Nephron (organoid): ENCODE results near the gene SLC6A6.
"Not testable (repeated sequence)": the region's sequence is repeated elsewhere in the genome, so short reads cannot be mapped to it uniquely, and the experiment has no call there.

Experiments used
- H3K27ac Mint-ChIP-seq, 3 experiments: 2 replicates each; pipeline ENCODE4 v1.8.0; 2020; ENCODE audit warnings: mixed read lengths in 3 of 3, mild to moderate bottlenecking in 2 of 3, moderate library complexity in 1 of 3
- H3K27me3 Mint-ChIP-seq: 2 replicates; pipeline ENCODE4 v1.8.0; 2021; ENCODE audit warnings: low read depth, mild to moderate bottlenecking, moderate library complexity, mixed read lengths
- H3K36me3 Mint-ChIP-seq: 2 replicates; pipeline ENCODE4 v1.8.0; 2020; ENCODE audit warnings: low read depth, mixed read lengths
- H3K4me1 Mint-ChIP-seq: 2 replicates; pipeline ENCODE4 v1.8.0; 2020; ENCODE audit warnings: mixed read lengths
- H3K4me3 Mint-ChIP-seq, 3 experiments: 2 replicates each; pipeline ENCODE4 v1.8.0; 2020; ENCODE audit warnings: mild to moderate bottlenecking in 3 of 3, mixed read lengths in 3 of 3, moderate library complexity in 2 of 3
- H3K9me3 Mint-ChIP-seq: 2 replicates; pipeline ENCODE4 v1.8.0; 2020; ENCODE audit warnings: mixed read lengths
- CTCF ChIP-seq, 3 experiments: fragments of 200-600 bp; sonication (generic); IDR thresholded peaks; one replicate each; pipeline ENCODE4 v1.5.0; 2021; ENCODE audit warnings: antibody characterized with exemption in 3 of 3; ENCODE audit not compliant: unreplicated experiment in 3 of 3

SLC6A6 gene

DNA sequence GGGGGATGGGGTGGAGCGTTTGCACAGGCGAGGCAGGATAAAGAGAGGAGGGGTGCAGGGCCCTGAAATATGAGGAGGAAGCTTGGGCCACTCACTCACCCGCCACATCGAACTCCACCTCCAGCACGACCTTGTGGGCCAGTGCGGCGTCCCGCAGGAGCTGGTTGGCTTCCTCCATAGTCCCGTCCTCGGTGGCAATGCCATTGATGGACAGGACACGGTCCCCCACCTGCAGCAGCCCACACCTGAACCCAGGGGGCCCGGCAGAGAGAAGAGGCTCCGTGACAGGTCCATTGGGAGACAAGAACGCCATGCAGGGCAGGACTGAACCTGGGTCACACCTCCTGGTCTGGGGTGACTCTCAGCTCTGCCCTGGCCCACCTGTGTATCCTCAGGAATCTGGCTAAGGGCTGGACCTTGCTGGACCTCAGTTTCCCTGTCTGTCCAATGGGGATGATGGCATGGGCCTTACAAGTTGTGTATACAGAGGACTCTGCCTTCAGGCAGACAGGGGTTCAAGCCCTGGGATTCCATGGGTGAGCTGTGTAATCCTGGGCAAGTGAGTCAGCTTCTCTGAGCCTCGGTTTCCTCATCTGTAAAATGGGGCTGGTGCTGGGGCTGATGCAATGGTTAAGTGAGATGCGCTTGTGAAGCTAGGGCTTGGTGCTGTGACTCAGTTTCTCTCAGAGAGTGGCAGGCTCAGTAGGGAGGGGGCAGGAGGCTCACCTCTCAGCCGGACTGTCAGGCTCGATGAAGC is 111.3 kb downstream of the SLC6A6 start:
- no peak for TF ChIP-seq CTCF (IDR thresholded peaks at IDR 0.05; ENCODE audit: unreplicated experiment in 3 of 3)
- no peaks in the 10 kb centered on the region for H3K4me1 Mint-ChIP-seq
- H3K27me3 Mint-ChIP-seq, result peaks cover 7% of the 10 kb centered on the region
- H3K4me3 Mint-ChIP-seq, result no peak overlapping the region
- H3K27ac Mint-ChIP-seq, result no peak overlapping the region
- H3K9me3 Mint-ChIP-seq, result no peaks in the 10 kb centered on the region
- H3K36me3 Mint-ChIP-seq, result no peaks in the 10 kb centered on the region

- Mint-ChIP-seq H3K4me1 (no peaks in the 10 kb centered on the region), H3K36me3 (no peaks in the 10 kb centered on the region), H3K27me3 (peaks cover 7% of the 10 kb centered on the region), H3K4me3 (no peak overlapping the region), H3K9me3 (no peaks in the 10 kb centered on the region), H3K27ac (no peak overlapping the region)
- no peak for TF ChIP-seq CTCF (IDR thresholded peaks at IDR 0.05; ENCODE audit: unreplicated experiment in 3 of 3)
Observed at GRCh38 chr3:14514323-14514720, 111.9 kb downstream of the SLC6A6 start.

GRCh38 chr3:14515526-14515925 is 113.1 kb downstream of the SLC6A6 start:
- H3K4me3 Mint-ChIP-seq, H3K9me3 Mint-ChIP-seq, H3K36me3 Mint-ChIP-seq, H3K27ac Mint-ChIP-seq, H3K27me3 Mint-ChIP-seq, H3K4me1 Mint-ChIP-seq: not testable (repeated sequence)

DNA sequence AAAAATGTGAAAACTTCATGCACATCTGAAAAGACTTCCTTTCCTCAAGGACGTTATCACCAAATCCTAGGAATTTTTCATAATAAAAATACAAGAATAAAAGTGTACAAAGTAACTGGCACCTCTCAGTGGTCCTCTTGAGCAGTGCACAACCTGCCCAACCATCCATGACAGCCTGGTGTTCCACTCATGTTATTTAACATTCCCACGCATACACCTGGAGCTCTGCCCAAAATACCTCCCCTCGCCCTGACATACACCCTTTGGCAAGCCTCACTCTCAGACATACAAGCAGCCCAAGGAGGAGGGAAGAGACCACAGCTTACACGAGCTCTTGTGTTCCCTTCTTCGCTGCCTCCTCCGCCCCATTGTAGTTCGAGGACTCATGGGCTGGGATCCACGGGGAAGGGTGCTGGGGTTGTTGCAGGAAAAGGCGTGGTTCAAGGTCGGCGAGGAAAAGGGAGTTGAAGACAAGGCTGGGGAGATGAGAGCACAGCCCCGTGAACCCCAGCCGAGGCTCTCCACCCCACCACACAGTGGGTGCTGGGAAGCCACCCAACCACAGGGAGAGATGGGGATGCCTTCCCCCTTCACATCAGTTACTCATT is 114.4 kb downstream of the SLC6A6 start:
- H3K27ac Mint-ChIP-seq, result no peak overlapping the region
- no peaks in the 10 kb centered on the region for H3K9me3 Mint-ChIP-seq
- no peaks in the 10 kb centered on the region for H3K36me3 Mint-ChIP-seq
- no peak overlapping the region for H3K4me3 Mint-ChIP-seq
- TF ChIP-seq CTCF (IDR thresholded peaks at IDR 0.05; ENCODE audit: unreplicated experiment in 3 of 3), result no peak
- peaks cover 11% of the 10 kb centered on the region for H3K4me1 Mint-ChIP-seq
- H3K27me3 Mint-ChIP-seq, result peaks cover 8% of the 10 kb centered on the region

- Mint-ChIP-seq H3K27me3 (peaks cover 8% of the 10 kb centered on the region), H3K27ac (no peak overlapping the region), H3K4me3 (no peak overlapping the region), H3K4me1 (peaks cover 11% of the 10 kb centered on the region), H3K36me3 (no peaks in the 10 kb centered on the region), H3K9me3 (no peaks in the 10 kb centered on the region)
- no peak for TF ChIP-seq CTCF (IDR thresholded peaks at IDR 0.05; ENCODE audit: unreplicated experiment in 3 of 3)
Observed at GRCh38 chr3:14517601-14518431, 115.4 kb downstream of the SLC6A6 start.

DNA sequence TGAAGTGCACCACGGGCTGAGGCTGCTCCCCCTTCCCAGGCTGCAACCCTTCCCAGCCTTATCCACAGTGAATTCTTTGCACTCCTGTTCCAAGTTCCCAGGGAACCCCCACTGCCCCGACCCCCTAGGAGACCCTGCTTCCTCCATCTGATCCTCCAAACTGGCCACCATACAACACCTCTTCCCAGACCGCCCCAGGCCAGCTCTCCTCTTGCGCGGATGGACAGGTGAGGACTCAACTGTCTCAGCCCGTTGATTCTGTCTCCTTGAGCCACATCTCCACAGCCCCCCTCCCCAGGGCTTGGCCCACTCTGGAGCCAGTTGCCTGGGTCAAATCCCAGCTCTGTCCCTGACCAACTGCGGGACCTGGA is 116.0 kb downstream of the SLC6A6 start:
- TF ChIP-seq CTCF (IDR thresholded peaks at IDR 0.05; ENCODE audit: unreplicated experiment in 3 of 3), result no peak
- H3K27me3 Mint-ChIP-seq, result peaks cover 8% of the 10 kb centered on the region
- no peaks in the 10 kb centered on the region for H3K36me3 Mint-ChIP-seq
- H3K9me3 Mint-ChIP-seq, result no peaks in the 10 kb centered on the region
- peak overlapping the region in 1 of 3 experiments; percentile 10 for H3K4me3 Mint-ChIP-seq
- peaks cover 16% of the 10 kb centered on the region for H3K4me1 Mint-ChIP-seq
- no peak overlapping the region for H3K27ac Mint-ChIP-seq
